ENCODE measurements around the gene KDM6B.
"Not testable (repeated sequence)": the region's sequence is repeated elsewhere in the genome, so short reads cannot be mapped to it uniquely, and the experiment has no call there.

The KDM6B gene, protein sequence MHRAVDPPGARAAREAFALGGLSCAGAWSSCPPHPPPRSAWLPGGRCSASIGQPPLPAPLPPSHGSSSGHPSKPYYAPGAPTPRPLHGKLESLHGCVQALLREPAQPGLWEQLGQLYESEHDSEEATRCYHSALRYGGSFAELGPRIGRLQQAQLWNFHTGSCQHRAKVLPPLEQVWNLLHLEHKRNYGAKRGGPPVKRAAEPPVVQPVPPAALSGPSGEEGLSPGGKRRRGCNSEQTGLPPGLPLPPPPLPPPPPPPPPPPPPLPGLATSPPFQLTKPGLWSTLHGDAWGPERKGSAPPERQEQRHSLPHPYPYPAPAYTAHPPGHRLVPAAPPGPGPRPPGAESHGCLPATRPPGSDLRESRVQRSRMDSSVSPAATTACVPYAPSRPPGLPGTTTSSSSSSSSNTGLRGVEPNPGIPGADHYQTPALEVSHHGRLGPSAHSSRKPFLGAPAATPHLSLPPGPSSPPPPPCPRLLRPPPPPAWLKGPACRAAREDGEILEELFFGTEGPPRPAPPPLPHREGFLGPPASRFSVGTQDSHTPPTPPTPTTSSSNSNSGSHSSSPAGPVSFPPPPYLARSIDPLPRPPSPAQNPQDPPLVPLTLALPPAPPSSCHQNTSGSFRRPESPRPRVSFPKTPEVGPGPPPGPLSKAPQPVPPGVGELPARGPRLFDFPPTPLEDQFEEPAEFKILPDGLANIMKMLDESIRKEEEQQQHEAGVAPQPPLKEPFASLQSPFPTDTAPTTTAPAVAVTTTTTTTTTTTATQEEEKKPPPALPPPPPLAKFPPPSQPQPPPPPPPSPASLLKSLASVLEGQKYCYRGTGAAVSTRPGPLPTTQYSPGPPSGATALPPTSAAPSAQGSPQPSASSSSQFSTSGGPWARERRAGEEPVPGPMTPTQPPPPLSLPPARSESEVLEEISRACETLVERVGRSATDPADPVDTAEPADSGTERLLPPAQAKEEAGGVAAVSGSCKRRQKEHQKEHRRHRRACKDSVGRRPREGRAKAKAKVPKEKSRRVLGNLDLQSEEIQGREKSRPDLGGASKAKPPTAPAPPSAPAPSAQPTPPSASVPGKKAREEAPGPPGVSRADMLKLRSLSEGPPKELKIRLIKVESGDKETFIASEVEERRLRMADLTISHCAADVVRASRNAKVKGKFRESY (N-terminal part only)

DNA sequence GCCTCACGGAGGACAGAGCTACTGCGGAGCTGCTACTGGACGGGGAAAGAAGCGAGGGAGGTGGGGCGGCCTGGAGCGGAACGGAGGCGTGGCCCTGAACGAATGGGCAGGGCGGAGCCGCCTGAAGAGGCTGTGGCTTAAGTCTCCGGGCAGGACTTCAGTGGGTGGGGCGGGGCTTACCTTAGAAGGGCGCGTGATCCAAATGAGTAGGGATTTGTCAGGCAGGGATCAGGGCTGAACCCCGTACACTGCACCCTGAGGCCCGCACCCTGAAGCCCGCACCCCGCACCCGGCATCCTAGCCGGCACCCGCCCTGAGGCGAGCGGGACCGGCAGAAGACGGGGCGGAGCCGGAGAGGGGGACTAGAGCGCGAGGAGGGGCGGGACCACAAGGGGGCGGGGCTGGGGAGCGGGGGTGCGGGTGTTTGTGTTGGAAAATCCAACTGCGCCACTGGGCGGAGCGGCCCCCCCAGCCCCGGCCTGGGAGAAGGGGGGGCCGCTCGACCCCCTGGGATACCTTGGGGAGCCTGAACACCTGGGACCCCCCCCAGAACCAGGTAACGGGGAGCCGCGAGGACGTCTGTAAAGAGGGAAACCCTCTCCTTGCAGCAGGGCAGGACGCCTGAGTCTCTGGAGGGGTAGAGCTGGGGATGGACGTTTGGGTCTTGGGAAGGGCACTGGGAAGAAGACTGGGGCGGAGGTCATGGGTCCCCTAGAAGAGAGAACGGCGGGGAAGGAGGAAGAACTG, at the start of gene KDM6B:
TSS of gene KDM6B (plus strand) at position 423 of the 747 bp plus-strand sequence. CDS start 11,338 bp downstream, outside the sequence.
- peak; percentile 90 for DNase-seq

DNA sequence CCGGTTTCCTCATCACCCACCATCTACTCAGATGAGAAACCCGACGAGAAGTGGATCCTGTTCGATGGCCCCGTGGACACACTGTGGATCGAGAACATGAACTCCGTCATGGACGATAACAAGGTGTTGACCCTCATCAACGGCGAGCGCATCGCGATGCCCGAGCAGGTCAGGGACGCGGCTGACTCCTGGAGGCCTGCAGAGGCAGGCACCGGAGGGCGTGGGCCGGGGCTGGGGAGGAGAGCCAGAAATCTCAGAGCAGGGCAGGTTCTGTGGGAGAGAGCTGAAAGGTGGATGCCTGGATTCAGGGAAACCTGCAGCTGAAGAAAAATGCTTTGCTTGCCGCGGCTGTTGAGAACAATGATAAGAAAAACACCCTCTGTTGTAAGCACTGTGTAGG, 47.2 kb upstream of the KDM6B start:
- no peak for DNase-seq

DNA sequence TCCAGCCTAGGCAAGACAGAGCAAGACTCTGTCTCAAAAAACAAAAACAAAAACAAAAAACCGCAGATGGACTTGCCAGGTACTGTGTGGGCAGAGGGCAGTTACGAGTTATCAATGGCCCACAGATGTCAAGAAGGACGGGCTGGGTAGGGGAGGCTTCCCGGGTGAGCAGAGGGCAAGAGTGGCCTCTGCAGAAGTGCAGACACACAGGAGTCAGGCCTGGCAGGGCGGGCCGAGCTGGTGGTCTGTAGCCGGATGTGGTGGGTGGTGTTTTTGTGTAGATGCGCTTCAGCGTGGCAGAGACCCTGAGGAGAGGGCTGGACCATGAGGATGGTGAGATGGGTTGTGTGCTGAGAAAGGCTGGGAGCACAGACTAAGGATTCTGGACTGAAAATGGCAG, 44.9 kb upstream of the KDM6B start:
- no peak for DNase-seq

DNA sequence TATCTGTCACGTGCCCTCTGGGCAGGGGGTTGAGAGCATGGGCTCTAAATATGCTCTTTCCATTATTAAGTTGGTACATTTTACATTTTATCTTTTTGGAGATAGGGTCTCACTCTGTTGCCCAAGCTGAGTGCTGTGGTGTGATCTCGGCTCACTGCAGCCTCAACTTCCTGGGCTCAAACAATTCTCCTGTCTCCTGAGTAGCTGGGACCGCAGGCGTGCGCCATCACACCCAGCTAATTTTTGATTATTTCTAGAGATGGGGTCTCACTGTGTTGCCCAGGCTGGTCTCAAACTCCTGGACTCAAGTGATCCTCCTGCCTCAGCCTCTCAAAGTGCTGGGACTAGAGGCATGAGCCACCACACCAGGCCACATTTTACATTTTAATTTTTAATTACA, 43.9 kb upstream of the KDM6B start:
- no peak for DNase-seq

DNA sequence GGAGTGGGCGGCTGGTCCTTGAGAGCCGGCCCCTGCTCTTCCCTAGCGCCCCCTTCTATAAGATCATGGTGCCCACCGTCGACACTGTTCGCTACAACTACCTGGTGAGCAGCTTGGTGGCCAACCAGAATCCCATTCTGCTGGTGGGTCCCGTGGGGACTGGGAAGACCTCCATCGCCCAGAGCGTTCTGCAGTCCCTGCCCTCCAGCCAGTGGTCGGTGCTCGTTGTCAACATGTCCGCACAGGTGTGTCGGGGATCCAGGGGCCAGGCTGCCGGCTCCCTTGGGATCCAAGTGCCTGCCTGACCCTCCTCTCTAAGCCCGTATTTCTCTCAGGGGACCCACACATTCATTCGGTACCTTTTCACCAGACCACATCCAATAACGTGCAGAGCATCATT, 41.4 kb upstream of the KDM6B start:
- no peak for DNase-seq

DNA sequence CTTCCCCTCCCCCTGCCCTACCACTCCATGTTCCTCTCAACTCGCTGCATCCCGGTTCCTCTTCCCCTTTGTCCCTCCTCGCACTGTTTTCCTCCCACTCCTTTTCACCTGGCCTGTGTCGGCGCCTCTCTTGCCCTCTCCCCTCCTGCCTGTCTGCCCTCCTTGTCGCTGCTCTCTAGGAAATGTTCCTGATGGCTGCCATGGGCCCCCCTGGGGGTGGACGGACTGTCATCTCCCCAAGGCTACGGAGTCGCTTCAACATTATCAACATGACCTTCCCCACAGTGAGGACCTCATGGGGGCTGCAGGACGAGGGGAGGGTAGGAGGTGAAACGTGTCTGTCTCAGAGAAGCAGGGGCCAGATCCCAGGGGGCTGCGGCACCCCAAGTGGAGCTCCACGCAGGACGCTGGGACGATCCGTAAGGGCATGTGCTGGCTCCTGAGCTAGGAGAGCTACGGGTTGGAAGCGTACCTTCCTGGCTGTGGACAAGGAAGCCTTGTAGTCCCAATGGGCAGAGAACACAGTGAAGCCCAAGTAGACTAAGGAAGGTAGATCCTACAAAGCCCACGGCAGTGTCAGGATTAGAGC, 39.8 kb upstream of the KDM6B start:
- no peak for DNase-seq

DNA sequence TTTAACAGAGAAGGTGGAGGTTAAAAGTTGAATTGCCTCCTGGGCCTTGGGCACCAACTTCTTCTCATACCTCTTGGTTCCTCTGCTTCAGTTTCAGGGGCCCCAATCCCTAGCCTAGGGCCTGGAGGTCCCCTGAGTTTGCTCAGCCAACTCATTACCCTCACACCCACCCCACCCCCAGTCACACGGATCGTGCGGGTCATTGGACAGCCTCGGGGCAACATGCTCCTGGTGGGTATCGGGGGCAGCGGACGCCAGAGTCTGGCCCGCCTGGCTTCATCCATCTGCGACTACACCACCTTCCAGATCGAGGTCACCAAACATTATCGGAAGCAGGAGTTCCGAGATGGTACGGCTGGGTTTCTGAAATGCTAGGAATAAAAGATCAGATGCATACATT, 36.0 kb upstream of the KDM6B start:
- no peak for DNase-seq

DNA sequence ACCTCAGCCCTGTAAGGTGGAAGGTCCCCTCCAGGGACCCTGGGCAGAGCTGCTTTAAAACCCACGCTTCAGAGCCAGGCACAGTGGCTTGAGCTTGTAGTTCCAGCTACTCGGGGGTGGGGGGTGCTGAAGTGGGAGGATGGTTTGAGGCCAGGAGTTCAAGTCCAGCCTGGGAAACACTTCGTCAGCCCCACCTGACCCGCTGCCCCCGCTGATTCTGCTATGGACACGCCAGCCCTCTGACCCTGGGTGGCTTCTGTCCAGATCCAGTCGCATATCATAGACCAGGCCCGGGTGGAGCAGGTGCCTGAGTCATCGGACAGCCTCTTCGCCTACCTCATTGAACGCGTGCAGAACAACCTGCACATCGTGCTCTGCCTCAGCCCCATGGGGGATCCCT, 35.2 kb upstream of the KDM6B start:
- DNase-seq = no peak

DNA sequence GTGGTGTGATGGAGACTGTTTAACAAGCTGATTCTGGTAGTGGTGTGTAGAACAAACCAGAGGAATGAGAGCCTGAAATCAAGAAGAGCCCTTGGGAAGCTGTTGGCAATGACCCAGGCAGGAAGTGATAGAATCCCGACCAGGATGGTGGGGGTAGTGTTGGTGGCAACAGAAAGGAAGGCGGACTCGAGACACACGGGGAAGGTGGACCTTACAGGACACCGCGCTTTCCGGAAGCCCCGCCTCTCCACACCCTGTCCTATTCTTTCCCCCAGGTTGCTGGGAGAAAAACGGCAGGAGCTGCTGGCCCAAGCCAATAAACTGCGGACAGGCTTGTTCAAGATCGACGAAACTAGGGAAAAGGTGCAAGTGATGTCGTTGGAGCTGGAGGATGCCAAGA, 30.0 kb upstream of the KDM6B start:
- no peak for DNase-seq

DNA sequence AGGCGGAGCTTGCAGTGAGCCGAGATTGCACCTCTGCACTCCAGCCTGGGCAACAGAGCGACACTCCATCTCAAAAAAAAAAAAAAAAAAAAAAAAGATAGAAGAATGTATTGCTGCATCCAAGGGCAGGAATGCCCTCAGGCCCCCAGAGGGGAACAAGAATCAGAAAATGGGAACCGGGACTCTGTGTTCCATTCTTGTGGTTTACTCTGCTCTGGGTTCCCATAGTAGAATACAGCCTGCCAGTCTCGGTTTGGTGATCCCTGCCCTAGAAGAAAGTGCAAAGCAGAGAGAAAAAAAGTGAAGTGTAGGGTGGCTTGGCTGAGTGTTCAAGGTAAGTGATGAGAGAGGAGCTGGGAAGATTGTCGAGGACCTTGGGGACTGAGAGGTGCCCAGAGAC, 27.4 kb upstream of the KDM6B start:
- no peak for DNase-seq

DNA sequence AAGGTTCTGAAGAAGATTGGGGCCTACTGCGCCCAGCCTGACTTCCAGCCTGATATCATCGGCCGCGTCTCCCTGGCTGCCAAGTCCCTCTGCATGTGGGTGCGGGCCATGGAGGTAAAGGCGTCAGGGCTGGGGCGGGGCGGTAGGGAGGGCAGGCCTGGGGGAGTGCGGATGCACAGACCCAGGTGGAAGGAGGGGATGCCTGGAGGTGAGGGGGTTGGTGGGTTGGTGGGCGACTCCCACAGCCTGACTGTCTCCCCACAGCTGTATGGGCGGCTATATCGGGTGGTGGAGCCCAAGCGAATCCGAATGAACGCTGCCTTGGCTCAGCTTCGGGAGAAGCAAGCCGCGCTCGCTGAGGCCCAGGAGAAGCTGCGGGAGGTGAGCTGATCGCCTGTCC, 26.8 kb upstream of the KDM6B start:
- no peak for DNase-seq

DNA sequence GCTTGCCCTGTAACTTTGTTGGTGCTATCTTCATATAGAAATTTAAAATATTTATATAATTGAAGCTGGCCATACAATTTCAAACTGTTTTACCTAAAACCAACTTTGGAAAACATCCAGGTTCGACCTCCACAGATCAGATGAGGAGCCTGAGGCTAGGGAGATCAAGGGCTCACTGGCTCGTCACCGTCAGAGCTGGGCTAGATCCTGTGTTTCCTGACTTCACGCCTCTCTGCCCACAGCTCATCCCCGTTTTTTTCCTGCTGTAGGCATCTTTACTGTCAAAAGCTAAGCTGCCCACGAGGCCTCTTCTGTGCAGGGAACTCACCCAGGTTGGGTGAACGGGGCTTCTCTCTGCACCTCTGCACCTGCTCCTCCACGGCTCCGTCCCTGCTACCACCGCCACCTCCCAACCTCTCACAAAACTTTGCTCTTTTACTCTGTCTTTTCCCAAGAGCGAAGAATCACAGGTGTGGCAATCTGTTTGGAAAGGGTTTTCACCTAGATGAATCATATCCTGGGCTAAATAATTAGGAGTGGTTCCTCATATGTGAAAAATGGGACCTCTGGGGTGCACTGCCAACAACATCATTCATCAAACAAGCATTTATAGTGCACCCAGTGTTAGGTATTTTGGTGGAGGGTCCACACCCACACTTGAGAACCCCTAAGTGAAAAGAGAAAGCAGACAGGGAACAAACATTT, 24.8 kb upstream of the KDM6B start:
- no peak for DNase-seq

DNA sequence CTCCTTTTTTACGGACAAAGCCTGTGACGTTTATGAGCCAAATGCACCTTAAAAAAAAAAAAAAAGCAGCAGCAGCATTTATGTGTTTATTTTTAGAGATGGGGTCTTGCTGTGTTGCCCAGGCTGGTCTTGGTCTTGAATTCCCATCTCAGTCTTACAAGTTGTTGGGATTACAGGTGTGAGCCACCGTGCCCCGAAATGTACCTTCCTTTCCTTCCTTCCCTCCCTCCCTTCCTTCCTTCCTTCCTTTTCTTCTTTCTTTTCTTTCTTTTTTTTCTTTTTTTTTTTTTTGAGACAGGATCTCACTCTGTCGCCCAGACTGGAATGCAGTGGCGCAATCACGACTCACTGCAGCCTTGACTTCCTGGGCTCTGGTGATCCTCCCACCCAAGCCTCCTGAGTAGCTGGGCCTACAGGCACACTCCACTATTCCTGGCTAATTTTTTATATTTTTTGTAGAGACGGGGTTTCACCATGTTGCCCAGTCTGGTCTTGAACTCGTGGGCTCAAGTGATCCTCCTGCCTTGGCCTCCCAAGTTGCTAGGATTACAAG, 24.1 kb upstream of the KDM6B start:
- not testable (repeated sequence) for DNase-seq

DNA sequence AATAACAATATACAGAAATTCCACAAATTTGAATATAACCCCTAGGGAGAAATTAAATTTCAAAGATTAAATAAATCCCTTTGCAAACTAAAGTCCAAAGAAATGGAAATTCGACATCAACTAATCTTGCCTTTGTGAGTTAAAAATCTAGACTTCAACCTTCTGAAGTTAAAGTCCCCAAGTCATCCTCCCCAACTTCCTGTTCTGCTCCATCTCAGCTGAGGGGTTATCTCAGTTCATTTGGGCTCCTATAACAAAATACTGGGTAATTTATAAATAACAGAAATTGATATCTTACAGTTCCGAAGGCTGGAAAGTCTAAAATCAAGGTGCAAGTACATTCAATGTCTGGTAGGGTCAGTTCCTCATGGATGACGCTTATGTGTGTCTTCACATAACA, 22.8 kb upstream of the KDM6B start:
- DNase-seq = no peak

DNA sequence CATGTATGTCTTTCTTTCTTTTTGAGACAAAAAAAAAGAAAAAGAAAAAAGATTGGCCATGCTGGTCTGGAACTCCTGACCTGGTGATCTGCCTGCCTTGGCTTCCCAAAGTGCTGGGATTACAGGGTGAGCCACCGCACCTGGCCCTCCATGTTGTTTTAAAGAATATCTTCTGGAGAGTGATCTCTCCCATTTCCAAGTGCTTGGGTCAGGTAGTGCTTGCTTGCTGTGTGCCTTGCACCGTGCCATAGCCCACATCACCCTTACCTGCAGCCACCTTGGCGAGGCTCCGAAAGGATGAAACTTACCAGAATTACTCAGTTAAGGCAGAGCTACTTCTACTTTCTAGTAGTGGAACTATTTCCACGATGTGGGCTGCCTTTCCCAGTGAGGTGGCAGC, 19.0 kb upstream of the KDM6B start:
- no peak for DNase-seq

DNA sequence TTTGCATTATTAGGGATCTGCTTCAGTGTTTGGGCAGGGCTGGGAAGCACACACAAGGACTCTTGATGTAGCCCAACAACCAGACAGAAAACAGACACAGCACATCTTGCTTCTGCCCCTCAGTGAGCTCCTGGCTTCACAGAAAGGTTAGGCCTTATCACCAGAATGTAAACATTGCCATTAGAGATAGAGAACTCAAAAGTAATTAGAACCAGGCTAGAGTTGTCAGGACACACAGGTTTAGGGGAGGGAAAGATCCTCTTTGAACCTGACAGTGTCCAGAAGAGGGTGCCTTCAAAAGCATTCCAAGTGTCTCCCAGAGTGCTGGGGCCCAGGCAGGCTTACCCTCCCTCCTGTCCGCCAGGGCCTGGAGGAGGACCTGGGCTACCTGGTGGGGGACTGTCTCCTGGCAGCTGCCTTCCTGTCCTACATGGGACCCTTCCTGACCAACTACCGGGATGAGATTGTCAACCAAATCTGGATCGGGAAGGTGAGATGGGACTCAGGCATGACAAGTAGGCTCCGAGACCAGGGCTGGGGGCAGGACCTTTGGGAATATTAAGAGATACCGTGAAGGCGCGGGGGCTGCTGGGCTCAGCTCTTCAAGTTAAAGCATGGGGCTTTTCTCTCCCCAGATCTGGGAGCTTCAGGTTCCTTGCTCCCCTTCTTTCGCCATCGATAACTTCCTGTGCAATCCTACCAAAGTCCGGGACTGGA, 16.9 kb upstream of the KDM6B start:
- DNase-seq = no peak

DNA sequence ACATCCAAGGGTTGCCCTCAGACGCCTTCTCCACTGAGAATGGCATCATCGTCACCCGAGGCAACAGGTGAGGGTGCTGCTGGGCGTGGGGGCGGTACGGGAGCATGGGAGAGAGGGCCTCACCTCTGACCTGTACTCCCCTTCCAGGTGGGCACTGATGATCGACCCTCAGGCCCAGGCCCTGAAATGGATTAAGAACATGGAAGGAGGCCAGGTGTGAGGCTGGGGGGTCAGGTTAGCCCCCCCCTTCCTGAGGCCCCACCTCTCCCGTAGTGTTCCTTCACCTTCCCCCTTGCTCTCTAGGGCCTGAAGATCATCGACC, 16.4 kb upstream of the KDM6B start:
- no peak for DNase-seq

DNA sequence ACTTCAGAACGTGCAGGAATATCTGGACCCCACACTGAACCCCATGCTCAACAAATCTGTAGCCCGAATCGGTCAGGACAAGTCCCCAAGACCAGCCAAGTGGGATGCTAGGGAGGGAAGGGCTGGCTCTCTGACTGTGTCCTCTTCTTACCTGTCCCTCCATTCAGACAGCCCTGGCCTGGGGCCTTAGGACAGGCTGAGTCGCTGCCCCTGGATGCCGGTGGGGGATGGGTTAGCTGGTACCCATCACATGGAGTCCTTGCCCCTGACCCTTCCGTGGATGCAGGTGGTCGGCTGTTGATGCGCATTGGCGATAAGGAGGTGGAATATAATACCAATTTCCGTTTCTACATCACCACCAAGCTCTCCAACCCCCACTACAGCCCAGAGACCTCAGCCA, 16.0 kb upstream of the KDM6B start:
- DNase-seq = no peak

DNA sequence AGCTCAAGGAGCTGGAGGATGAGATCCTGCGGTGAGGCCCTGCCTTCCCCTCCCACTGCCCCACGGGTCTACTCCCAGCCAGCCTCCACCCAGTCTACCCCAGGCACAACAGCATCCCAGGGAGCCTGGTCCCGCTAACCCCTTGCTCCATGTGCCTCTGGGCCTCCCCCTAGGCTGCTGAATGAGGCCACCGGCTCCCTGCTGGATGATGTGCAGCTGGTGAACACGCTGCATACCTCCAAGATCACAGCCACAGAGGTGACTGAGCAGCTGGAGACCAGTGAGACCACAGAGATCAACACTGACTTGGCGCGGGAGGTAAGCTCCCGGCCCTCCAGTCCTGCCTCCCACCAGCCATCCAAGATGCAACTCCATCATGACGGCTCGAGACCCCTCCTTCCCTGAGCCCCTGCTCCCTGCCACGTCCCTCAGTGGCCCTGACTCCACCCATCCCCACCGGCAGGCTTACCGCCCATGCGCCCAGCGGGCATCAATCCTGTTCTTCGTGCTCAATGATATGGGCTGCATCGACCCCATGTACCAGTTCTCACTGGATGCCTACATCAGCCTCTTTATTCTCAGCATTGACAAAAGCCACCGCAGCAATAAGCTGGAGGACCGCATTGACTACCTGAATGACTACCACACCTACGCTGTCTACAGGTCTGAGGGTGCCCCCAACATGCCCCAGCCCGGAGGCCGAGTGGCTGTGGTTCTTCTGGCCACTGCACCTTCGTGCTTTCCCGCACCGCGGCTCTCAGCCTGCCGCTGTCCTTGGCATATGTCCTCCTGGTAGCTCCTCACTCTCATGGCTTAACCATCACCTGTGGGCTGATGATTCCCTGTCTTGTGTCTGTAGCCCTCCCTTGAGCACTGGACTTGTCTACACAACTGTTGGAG, 15.0 kb upstream of the KDM6B start:
- no peak for DNase-seq

DNA sequence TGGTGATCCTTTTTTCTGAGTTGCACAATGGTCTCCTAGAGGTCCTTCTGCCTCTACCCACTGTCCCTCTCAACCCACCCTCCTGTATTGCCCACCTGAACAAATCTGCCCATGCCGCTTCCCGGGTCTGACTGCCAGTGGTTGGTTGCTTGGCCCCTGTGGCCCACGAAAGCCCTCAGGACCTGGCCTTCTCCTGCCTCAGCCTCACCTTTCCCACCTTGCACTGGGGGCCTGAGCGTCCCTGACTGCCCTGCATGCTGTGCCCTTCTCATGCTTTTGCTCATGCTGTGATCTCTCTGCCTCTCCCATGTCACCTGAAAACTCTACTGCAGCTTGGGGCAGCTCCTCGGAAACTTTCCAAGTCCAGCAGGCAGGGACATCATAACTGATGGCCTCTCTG, 13.8 kb upstream of the KDM6B start:
- no peak for DNase-seq
